Fibroblast of lung (primary cell): Measurements from ENCODE around the gene TRIM65.

Experiments used
- CTCF ChIP-seq, 2 donors: IDR thresholded peaks in 1 of 2; conservative IDR thresholded peaks in 1 of 2; 1 replicate in 1 of 2; 2 replicates in 1 of 2; pipeline ENCODE4 v1.5.1; 2011 to 2012; ENCODE audit warnings: low read length in 2 of 2, control low read depth in 1 of 2, inconsistent platforms in 1 of 2, low read depth in 1 of 2, mild to moderate bottlenecking in 1 of 2
- EZH2 ChIP-seq: IDR thresholded peaks from 2 replicates; pipeline ENCODE4 v1.5.1; 2012; ENCODE audit warnings: low read length, control low read depth, mild to moderate bottlenecking; ENCODE audit errors: missing control alignments

- TF ChIP-seq EZH2, result no peak
- TF ChIP-seq CTCF (conservative IDR thresholded peaks at IDR 0.05 in 1 of 2, IDR thresholded peaks at IDR 0.05 in 1 of 2; ENCODE audit: low read depth in 1 of 2, low read length in 2 of 2), result no peak
Observed at GRCh38 chr17:75908201-75908600, 11.4 kb upstream of the TRIM65 start.
